GM19193 (cell line): ENCODE measurements around the gene NFATC3.

Experiments used
- POLR2A ChIP-seq: IDR thresholded peaks from 4 replicates; pipeline ENCODE4 v1.6.1; 2011; ENCODE audit not compliant: insufficient read depth, insufficient read length; ENCODE audit errors: extremely low read depth

The NFATC3 gene

GRCh38 chr16:68227183-68227793 is 142.1 kb downstream of the NFATC3 start:
- no peak for TF ChIP-seq POLR2A

- TF ChIP-seq POLR2A: no peak
Measured at GRCh38 chr16:68227850-68228553, 142.8 kb downstream of the NFATC3 start.

GRCh38 chr16:68228652-68229051 is 143.5 kb downstream of the NFATC3 start:
- TF ChIP-seq POLR2A: no peak

GRCh38 chr16:68229431-68230175 is 144.4 kb downstream of the NFATC3 start:
- TF ChIP-seq POLR2A: no peak

- no peak for TF ChIP-seq POLR2A
Measured at GRCh38 chr16:68230176-68230571, 145.0 kb downstream of the NFATC3 start.

GRCh38 chr16:68230956-68231355 is 145.8 kb downstream of the NFATC3 start:
- TF ChIP-seq POLR2A: no peak

- TF ChIP-seq POLR2A: no peak
Measured at GRCh38 chr16:68231384-68232136, 146.4 kb downstream of the NFATC3 start.

GRCh38 chr16:68232335-68232734 is 147.2 kb downstream of the NFATC3 start:
- no peak for TF ChIP-seq POLR2A

- TF ChIP-seq POLR2A: no peak
Measured at GRCh38 chr16:68233085-68233834, 148.1 kb downstream of the NFATC3 start.

GRCh38 chr16:68233835-68234187 is 148.6 kb downstream of the NFATC3 start:
- no peak for TF ChIP-seq POLR2A

- no peak for TF ChIP-seq POLR2A
Measured at GRCh38 chr16:68234188-68235107, 149.3 kb downstream of the NFATC3 start.

GRCh38 chr16:68235108-68235886 is 150.1 kb downstream of the NFATC3 start:
- no peak for TF ChIP-seq POLR2A

GRCh38 chr16:68235887-68236136 is 150.6 kb downstream of the NFATC3 start, which contains the start of gene ESRP2:
TSS of gene ESRP2 (minus strand) at chr16:68236127. CDS start at chr16:68236045, 82 bp downstream.
- no peak for TF ChIP-seq POLR2A
